SH-SY5Y (cell line): ENCODE data around the gene RAB17.

Source experiments
- GATA2 ChIP-seq: IDR thresholded peaks from 2 replicates; pipeline ENCODE4 v1.6.1; 2011; ENCODE audit warnings: mild to moderate bottlenecking, low read depth, low read length
- GATA3 ChIP-seq: IDR thresholded peaks from 2 replicates; pipeline ENCODE4 v1.6.1; 2011; ENCODE audit warnings: low read depth, mild to moderate bottlenecking, low read length, moderate library complexity

DNA sequence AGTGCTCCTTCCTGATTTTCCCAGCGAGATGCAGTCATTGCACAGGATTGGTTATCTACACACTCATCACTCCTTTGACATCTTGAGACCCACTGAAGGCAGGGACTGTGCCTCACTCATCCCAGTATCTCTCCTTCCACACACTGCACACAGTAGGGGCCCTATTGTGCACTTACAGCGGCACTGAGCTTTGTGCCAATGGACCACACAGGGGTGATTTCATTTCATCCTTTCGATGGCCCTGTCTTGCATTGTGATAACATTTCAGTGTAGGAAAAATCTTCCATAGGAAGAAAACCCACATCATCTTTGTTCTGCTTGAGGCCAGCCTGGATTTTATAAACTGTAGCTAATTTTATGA is 25.8 kb upstream of the RAB17 start:
- TF ChIP-seq GATA2 (no peak), GATA3 (no peak)
